ENCODE measurements around the gene MNX1. TPM values are rescaled to one million over a fixed set of nuclear protein-coding genes. Genes with fewer than 3 reads are reported as not detected.

Gene MNX1
- total RNA-seq, 3 donors from 2014 or later: not detected

DNA sequence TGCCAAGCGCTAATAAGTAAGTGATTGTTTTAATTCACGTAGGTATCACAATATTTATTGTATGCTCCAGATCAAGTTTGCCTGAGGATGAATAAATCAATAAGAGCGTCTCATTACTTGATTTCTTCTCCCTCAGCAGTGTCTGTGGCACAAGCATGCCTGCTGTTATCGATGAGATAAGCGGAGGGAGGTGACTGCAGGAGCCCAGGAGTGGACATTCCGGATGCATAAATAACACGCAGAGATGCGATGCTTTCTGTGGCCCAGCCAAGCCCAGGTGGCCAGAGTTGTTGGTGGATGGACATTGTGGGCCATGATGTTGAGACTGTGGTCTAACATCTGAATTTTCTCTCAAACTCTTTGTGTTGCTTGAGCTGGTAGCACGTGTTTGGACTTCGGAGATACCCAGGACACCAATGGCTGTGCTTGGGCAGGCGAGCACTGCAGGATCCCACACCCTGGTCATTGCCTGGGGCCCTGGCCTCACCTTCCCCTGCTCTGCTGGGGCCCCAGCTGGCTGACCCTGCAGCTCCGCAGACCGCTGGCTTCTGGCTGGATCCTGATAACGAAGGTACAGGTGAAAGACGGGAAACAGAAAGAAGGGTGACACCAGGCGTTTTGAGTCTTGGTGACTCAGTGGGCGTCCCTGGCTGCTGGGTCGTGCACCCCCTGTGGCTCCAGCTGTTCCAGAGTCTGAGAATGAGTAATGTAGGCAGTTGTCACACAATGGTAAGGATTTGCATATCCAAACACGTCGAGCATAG, 31.2 kb upstream of the MNX1 start:
- Mint-ChIP-seq H3K4me1 (ENCODE audit: low read depth) (no peaks in the 10 kb centered on the region), H3K27me3 (ENCODE audit: low read depth) (peaks cover 23% of the 10 kb centered on the region), H3K9me3 (no peaks in the 10 kb centered on the region), H3K36me3 (ENCODE audit: insufficient read depth) (no peaks in the 10 kb centered on the region), H3K4me3 (no peak overlapping the region)
- DNase-seq (no peak), ATAC-seq (no peak)

DNA sequence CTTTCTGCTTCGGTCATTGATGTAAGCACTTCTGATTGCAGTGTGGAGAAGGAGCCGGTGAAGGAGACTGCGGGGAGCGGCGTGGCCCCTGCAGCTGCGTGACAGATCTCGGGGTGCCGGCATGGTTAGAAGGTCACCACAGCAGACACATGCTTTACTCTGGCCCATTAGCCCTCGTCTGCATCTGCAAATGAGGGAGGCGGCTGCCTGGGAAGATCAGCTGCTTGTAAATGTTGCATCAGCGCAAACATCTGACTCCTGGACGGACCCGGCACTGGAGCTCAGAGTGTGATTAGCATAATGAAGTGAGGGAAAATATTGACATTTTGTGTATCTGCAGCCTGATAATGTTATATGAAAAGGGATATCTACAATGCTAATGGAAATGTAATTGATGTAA, 30.5 kb upstream of the MNX1 start:
- H3K36me3 Mint-ChIP-seq (ENCODE audit: insufficient read depth): no peaks in the 10 kb centered on the region
- H3K27me3 Mint-ChIP-seq (ENCODE audit: low read depth): peaks cover 30% of the 10 kb centered on the region
- ATAC-seq: no peak
- H3K9me3 Mint-ChIP-seq: no peaks in the 10 kb centered on the region
- no peak overlapping the region for H3K4me3 Mint-ChIP-seq
- H3K4me1 Mint-ChIP-seq (ENCODE audit: low read depth): no peaks in the 10 kb centered on the region
- no peak for DNase-seq

DNA sequence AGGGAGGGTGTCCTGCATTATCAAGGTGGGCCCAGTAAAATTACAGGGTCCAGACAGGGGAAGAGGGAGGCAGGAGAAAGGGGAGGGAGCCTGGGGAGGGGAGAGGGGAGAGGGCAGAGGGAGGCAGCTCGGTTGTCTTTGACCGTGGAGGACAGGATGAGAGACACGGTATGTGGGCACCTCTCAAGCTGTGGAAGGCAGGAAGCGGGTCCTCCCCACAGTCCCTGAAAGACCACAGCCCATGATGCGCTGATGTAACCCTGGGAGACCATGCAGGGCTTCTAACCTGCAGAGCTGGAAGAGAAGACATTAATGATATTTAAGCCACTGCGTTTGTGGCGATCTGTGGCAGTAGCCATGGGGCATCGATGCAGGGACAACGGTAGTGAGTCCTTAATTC, 27.2 kb upstream of the MNX1 start:
- H3K4me3 Mint-ChIP-seq: no peak overlapping the region
- DNase-seq: no peak
- H3K27me3 Mint-ChIP-seq (ENCODE audit: low read depth): peaks cover 41% of the 10 kb centered on the region
- no peaks in the 10 kb centered on the region for H3K36me3 Mint-ChIP-seq (ENCODE audit: insufficient read depth)
- H3K9me3 Mint-ChIP-seq: no peaks in the 10 kb centered on the region
- no peaks in the 10 kb centered on the region for H3K4me1 Mint-ChIP-seq (ENCODE audit: low read depth)
- ATAC-seq: no peak

DNA sequence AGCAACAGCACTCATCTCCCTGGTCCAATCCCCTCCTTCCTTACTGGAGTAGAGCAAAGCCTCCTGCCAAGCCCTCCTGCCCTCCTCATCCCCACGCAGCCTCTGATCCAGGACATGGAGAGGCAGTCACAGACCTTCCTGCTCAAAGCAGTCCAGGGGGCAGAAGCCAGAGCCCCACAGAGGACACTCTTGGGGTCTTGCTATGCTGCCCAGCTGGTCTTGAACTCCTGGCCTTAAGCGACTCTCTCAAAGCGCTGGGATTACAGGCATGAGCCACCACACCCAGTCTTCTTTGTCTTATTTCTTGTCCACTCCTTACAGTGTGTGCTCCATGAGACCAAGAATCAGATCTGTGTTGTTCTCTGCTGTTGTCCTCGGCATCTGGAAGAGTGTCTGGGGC, 26.6 kb upstream of the MNX1 start:
- no peaks in the 10 kb centered on the region for H3K9me3 Mint-ChIP-seq
- ATAC-seq (no peak), DNase-seq (no peak)
- peaks cover 43% of the 10 kb centered on the region for H3K27me3 Mint-ChIP-seq (ENCODE audit: low read depth)
- no peaks in the 10 kb centered on the region for H3K4me1 Mint-ChIP-seq (ENCODE audit: low read depth)
- H3K36me3 Mint-ChIP-seq (ENCODE audit: insufficient read depth): no peaks in the 10 kb centered on the region
- H3K4me3 Mint-ChIP-seq: no peak overlapping the region

DNA sequence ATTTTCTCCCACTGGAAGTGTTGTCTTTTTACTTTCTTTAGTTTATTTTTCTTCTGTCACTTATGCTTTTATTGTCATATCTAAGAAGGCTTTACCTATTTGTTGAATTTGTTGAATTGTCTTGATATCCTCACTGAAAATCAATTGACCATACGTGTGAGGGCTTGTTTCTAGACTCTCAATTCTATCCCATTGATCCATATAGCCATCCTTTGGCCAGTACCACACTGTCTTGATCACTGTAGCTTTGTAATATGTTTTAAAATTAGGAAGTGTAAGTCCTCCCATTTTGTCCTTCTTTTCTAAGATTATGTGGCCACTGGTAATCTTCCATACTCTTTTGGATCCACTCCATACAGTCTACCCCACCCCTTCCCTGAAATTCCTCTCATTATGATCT, 25.5 kb upstream of the MNX1 start:
- Mint-ChIP-seq H3K36me3 (ENCODE audit: insufficient read depth) (no peaks in the 10 kb centered on the region), H3K9me3 (no peaks in the 10 kb centered on the region), H3K4me3 (no peak overlapping the region), H3K27me3 (ENCODE audit: low read depth) (peaks cover 44% of the 10 kb centered on the region), H3K4me1 (ENCODE audit: low read depth) (no peaks in the 10 kb centered on the region)
- ATAC-seq (no peak), DNase-seq (no peak)

DNA sequence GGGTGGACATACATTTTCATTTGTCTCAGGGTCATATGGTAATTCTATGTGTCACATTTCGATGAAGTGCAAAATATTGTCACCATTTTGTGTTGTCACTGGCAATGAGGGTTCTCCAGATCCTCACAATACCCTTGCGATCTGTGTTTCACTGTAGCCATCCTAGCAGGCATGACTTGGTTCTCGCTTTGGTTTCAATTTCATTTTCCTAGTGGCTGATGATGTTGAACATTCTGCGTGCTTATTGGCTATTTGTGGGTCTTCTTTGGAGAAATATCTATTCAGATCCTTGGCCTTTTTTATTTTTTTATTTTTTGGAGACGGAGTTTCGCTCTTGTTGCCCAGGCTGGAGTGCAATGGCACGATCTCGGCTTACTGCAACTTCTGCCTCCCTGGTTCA, 24.8 kb upstream of the MNX1 start:
- ATAC-seq (no peak), DNase-seq (no peak)
- Mint-ChIP-seq H3K9me3 (no peaks in the 10 kb centered on the region), H3K4me3 (no peak overlapping the region), H3K27me3 (ENCODE audit: low read depth) (peaks cover 41% of the 10 kb centered on the region), H3K4me1 (ENCODE audit: low read depth) (no peaks in the 10 kb centered on the region), H3K36me3 (ENCODE audit: insufficient read depth) (no peaks in the 10 kb centered on the region)

DNA sequence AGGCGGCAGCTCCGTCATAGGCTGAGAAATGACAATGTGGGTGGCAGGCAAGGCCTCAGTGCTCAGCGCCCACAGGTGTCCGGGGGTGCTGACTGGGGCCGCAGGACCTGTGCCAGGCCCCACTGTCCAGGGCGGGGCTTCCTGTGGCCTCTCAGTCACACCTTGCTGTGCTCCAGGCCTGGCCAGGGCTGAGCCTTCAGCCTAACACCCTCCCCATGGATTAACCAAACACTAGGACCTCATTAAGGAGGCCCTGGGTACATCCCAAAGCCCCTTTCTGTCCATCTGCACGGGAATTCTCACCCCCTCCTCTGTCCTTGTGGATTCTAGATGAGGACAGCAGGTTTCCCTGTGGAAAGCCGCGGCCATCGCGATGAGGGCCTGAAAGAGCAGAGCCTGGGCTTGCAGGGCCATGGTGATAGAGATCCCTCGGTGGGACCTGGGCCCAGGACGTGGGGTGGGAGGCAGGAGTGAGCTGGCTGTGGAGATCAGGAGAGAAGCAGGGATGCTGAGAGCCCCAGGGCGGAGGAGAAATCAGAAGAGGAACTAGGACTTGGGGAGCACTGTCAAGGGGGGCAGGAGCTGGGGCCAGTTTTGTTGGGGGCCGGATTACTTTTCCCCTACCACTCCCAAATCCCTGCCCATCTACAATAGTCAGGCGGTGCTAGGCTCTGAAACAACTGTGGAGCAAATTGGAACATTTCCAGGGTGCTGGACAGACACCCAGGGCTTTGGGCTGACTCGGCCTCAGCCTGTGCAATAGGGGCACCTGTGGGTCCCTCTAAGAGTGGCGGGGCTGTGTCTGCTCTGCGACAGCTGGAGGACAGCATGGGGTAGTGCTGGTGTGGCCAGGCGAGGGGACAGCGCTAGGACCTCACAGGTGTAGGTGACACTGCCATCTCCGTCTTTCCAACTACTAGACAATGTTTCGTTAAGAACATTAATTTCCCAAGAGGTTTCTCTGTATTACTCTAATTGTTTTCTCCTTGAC, 23.3 kb upstream of the MNX1 start:
- ATAC-seq (no peak), DNase-seq (no peak)
- H3K4me3 Mint-ChIP-seq: no peak overlapping the region
- no peaks in the 10 kb centered on the region for H3K36me3 Mint-ChIP-seq (ENCODE audit: insufficient read depth)
- H3K4me1 Mint-ChIP-seq (ENCODE audit: low read depth): no peaks in the 10 kb centered on the region
- no peaks in the 10 kb centered on the region for H3K9me3 Mint-ChIP-seq
- H3K27me3 Mint-ChIP-seq (ENCODE audit: low read depth): peaks cover 47% of the 10 kb centered on the region

DNA sequence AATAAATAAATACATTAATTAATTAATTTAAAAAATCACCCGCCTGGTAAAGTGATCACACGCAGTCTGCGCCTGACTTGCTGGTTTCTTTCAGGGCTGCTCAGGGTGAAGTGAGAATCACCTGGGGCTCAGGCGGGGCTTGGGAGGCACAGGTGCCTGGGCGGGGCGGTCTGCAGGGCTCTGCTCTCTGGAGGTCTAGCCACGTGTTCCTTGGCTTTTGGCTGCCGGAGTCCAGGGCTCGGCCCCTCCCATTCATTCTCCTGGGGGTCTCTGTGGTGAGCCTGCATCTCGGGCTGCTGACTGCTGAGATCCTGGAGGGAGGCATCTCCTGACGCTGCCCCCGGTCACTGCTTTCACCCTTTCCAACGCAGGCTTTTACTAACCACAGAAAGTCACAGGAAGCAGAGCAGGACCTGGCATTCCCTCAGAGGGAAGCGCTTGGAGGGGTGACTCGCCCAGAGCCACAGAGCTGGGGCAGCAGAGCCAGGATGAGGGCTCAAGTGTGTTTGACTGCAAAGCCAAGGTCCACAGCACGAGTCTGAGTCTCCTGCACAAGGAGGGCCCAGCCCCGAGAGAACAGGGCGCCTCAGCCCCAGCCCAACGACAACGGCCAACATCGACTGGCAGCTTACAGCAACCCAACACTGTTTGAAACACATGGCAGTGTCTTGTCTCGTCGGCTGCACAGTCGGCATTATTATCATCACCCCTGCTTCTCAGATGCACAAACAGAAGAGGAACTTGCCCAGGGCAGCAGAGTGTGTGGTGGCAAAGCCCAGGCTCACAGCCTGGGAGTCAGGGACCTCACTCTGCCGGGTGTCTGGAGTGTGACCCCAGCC, 22.4 kb upstream of the MNX1 start:
- Mint-ChIP-seq H3K9me3 (no peaks in the 10 kb centered on the region), H3K4me1 (ENCODE audit: low read depth) (no peaks in the 10 kb centered on the region), H3K36me3 (ENCODE audit: insufficient read depth) (no peaks in the 10 kb centered on the region), H3K27me3 (ENCODE audit: low read depth) (peaks cover 55% of the 10 kb centered on the region), H3K4me3 (no peak overlapping the region)
- ATAC-seq (no peak), DNase-seq (no peak)

DNA sequence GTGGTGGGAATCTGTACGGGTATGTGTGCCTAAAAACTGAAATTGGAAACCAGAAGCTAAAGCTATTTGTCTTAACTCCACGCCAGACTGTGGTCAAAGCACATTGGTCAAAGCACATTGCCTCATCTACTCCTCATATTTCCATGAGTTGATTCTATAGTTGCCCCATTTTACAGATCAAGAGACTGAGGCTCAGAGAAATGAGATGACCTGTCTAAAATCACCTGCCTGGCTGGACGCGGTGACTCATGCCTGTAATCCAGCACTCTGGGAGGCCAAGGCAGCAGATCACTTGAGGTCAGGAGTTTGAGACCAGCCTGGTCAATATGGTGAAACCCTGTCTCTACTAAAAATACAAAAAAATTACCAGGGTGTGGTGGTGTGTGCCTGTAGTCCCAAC, 21.7 kb upstream of the MNX1 start:
- peaks cover 56% of the 10 kb centered on the region for H3K27me3 Mint-ChIP-seq (ENCODE audit: low read depth)
- H3K9me3 Mint-ChIP-seq: no peaks in the 10 kb centered on the region
- DNase-seq (no peak), ATAC-seq (no peak)
- no peaks in the 10 kb centered on the region for H3K36me3 Mint-ChIP-seq (ENCODE audit: insufficient read depth)
- H3K4me1 Mint-ChIP-seq (ENCODE audit: low read depth): no peaks in the 10 kb centered on the region
- H3K4me3 Mint-ChIP-seq: no peak overlapping the region

DNA sequence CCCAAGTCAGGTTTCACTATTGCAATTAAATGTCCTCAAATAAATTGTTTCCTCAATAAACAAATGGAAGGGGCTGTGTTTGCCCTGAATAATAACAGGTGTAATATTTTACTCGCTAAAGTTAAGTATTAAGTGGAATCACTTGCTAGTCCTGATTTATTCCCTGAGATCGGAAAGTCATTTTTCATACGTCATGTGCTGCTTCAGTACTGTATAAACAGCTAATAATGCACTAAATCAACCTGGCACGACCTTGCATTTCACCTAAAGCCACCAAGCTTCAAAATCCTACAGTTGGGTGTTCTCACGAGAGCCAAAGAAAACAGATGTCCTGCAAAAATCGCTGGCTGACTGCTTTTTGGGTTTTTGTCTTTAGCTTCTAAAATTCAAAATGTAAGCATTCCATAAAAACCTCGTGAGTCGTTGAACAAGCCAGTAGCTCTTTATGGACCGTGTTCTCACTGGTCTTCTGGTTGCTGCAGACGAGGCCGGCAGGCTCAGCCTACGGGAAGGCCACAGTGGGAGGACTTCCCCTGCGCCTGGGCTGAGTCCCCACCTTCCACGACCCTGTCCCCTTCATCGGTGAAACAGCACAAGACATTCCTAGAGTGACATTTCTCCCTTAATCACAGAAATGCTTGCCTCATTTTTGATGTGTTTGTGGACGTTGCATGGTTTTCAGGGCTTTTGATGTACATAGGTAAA, 17.9 kb upstream of the MNX1 start:
- DNase-seq (no peak), ATAC-seq (no peak)
- H3K4me3 Mint-ChIP-seq: no peak overlapping the region
- H3K36me3 Mint-ChIP-seq (ENCODE audit: insufficient read depth): no peaks in the 10 kb centered on the region
- H3K9me3 Mint-ChIP-seq: peaks cover 4% of the 10 kb centered on the region
- H3K4me1 Mint-ChIP-seq (ENCODE audit: low read depth): no peaks in the 10 kb centered on the region
- H3K27me3 Mint-ChIP-seq (ENCODE audit: low read depth): peaks cover 65% of the 10 kb centered on the region

DNA sequence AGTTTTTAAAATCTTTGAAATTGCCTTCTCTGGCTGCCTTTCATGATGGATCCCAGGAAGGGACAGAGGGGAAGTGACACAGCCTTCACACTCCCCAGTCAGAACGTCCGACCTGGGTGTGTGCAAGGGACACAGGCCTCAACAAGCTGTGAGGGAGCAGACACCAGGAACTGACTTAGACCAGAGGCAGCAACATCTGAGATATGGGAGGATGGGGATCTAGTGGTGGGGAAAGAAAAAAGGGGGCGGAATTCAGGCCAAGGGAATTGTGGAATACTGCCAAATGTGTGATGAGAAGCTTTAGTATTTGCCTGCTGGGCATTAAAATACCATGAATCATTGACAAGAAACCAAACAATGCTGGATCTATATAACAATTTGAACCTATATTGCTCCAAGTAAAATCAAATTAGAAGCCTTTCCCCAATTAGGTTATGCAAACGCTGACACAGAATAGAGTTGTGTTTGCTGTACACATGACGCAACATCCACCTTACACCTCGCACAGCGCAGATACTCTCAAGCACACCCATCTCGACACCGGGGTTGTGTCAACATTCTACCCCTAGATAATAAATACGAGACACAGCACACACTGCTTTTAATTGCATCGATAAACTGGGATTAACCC, 17.2 kb upstream of the MNX1 start:
- peaks cover 1% of the 10 kb centered on the region for H3K4me1 Mint-ChIP-seq (ENCODE audit: low read depth)
- H3K27me3 Mint-ChIP-seq (ENCODE audit: low read depth): peaks cover 72% of the 10 kb centered on the region
- DNase-seq: no peak

DNA sequence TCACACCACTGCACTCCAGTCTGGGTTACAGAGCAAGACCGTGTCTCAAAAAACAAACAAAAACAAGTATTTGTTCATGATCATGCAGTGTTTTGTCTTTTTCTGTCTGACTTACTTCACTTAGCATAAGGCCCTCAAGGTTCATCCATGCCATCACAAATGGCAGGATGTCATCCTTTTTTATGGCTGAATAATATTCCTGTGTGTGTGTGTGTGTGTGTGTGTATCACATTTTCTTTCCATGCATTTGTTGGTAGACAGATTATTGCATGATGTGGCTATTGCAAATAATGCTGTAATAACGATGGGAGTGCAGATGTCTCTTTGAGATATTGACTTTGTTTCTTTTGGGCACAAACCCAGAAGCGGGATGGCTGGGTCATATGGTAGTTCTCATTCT, 14.3 kb upstream of the MNX1 start:
- no peak overlapping the region for H3K4me3 Mint-ChIP-seq
- DNase-seq (no peak), ATAC-seq (no peak)
- H3K9me3 Mint-ChIP-seq: peaks cover 4% of the 10 kb centered on the region
- peaks cover 73% of the 10 kb centered on the region for H3K27me3 Mint-ChIP-seq (ENCODE audit: low read depth)
- peaks cover 7% of the 10 kb centered on the region for H3K4me1 Mint-ChIP-seq (ENCODE audit: low read depth)
- no peaks in the 10 kb centered on the region for H3K36me3 Mint-ChIP-seq (ENCODE audit: insufficient read depth)

More for the DNA sequence above, 17.2 kb upstream of the MNX1 start:
- H3K4me3 Mint-ChIP-seq: no peak overlapping the region
- no peaks in the 10 kb centered on the region for H3K36me3 Mint-ChIP-seq (ENCODE audit: insufficient read depth)
- H3K9me3 Mint-ChIP-seq: peaks cover 4% of the 10 kb centered on the region
- no peak for ATAC-seq

DNA sequence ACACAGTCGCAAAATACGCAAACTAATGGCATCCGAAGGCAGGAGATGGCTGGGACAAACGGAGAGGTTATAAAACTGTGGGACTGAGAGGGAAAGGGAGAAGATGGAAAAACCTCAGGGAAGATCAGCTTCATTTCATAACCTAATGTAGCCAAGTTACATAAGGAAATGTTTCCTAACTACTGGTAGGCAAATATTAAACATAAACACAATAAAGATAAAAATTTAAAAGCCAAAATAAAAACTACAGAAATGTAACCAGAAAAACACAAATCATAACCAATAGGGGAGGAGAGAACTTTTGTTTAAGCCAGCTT, 13.1 kb upstream of the MNX1 start:
- H3K27me3 Mint-ChIP-seq (ENCODE audit: low read depth): peaks cover 76% of the 10 kb centered on the region
- peaks cover 4% of the 10 kb centered on the region for H3K9me3 Mint-ChIP-seq
- DNase-seq (no peak), ATAC-seq (no peak)
- no peaks in the 10 kb centered on the region for H3K36me3 Mint-ChIP-seq (ENCODE audit: insufficient read depth)
- peaks cover 11% of the 10 kb centered on the region for H3K4me1 Mint-ChIP-seq (ENCODE audit: low read depth)
- no peak overlapping the region for H3K4me3 Mint-ChIP-seq

Measured in activated T-cell treated with anti-CD3 and anti-CD28 coated beads, Interleukin-2, amount 50 U/mL, for 4 hours (primary cell).